ENCODE results near the gene VEGFD.

VEGFD gene

GRCh38 chrX:15384304-15384703 is at the start of gene VEGFD:
VEGFD (minus strand) TSS chrX:15384413; CDS start chrX:15383946, 467 bp downstream.
- DNase-seq (ENCODE audit: low read depth in 2 of 2) = no peak

GRCh38 chrX:15430584-15430983 is 46.4 kb upstream of the VEGFD start:
- no peak for DNase-seq (ENCODE audit: low read depth in 2 of 2)

- DNase-seq (ENCODE audit: low read depth in 2 of 2) = no peak
Measured at GRCh38 chrX:15430076-15430475, 45.9 kb upstream of the VEGFD start.

GRCh38 chrX:15425024-15425423 is 40.8 kb upstream of the VEGFD start:
- no peak for DNase-seq (ENCODE audit: low read depth in 2 of 2)

GRCh38 chrX:15418707-15419181 is 34.5 kb upstream of the VEGFD start:
- DNase-seq (ENCODE audit: low read depth in 2 of 2) = no peak

- DNase-seq (ENCODE audit: low read depth in 2 of 2) = no peak
Measured at GRCh38 chrX:15418041-15418706, 34.0 kb upstream of the VEGFD start.

- DNase-seq (ENCODE audit: low read depth in 2 of 2) = no peak
Measured at GRCh38 chrX:15416133-15416993, 32.1 kb upstream of the VEGFD start.

- DNase-seq (ENCODE audit: low read depth in 2 of 2) = no peak
Measured at GRCh38 chrX:15413101-15413500, 28.9 kb upstream of the VEGFD start.

- no peak for DNase-seq (ENCODE audit: low read depth in 2 of 2)
Measured at GRCh38 chrX:15410947-15411346, 26.7 kb upstream of the VEGFD start.

GRCh38 chrX:15410430-15410829 is 26.2 kb upstream of the VEGFD start:
- no peak for DNase-seq (ENCODE audit: low read depth in 2 of 2)

GRCh38 chrX:15405846-15406245 is 21.6 kb upstream of the VEGFD start:
- DNase-seq (ENCODE audit: low read depth in 2 of 2) = no peak

GRCh38 chrX:15404401-15405096 is 20.3 kb upstream of the VEGFD start:
- no peak for DNase-seq (ENCODE audit: low read depth in 2 of 2)

- DNase-seq (ENCODE audit: low read depth in 2 of 2) = no peak
Measured at GRCh38 chrX:15401378-15401777, 17.2 kb upstream of the VEGFD start.

GRCh38 chrX:15399962-15400391 is 15.8 kb upstream of the VEGFD start:
- DNase-seq (ENCODE audit: low read depth in 2 of 2) = no peak

- DNase-seq (ENCODE audit: low read depth in 2 of 2) = no peak
Measured at GRCh38 chrX:15398874-15399273, 14.7 kb upstream of the VEGFD start.

GRCh38 chrX:15395789-15396188 is 11.6 kb upstream of the VEGFD start:
- no peak for DNase-seq (ENCODE audit: low read depth in 2 of 2)

GRCh38 chrX:15391850-15392249 is 7.6 kb upstream of the VEGFD start:
- DNase-seq (ENCODE audit: low read depth in 2 of 2) = no peak

- DNase-seq (ENCODE audit: low read depth in 2 of 2) = no peak
Measured at GRCh38 chrX:15382813-15383212, 1.4 kb downstream of the VEGFD start.

GRCh38 chrX:15376956-15377355 is 7.3 kb downstream of the VEGFD start:
- DNase-seq (ENCODE audit: low read depth in 2 of 2) = no peak

- no peak for DNase-seq (ENCODE audit: low read depth in 2 of 2)
Measured at GRCh38 chrX:15373976-15374375, 10.2 kb downstream of the VEGFD start.

- DNase-seq (ENCODE audit: low read depth in 2 of 2) = no peak
Measured at GRCh38 chrX:15366506-15367352, 17.5 kb downstream of the VEGFD start.

All from stimulated activated CD8-positive, alpha-beta memory T cell treated with anti-CD3 and anti-CD28 coated beads, Interleukin-7, amount 100 ng/mL, for 4 hours (primary cell).